K562 (cell line): ENCODE results near the gene GON4L. TPM values are rescaled to one million over a fixed set of nuclear protein-coding genes. Genes with fewer than 3 reads are reported as not detected.

Experiments
- CHD7 ChIP-seq: fragments of 200-600 bp; sonication (generic); IDR thresholded peaks from one replicate; pipeline ENCODE4 v1.6.1; 2012; ENCODE audit warnings: mild to moderate bottlenecking, low read depth, low read length, inconsistent platforms
- CTCF ChIP-seq, 3 experiments: IDR thresholded peaks in 2 of 3; conservative IDR thresholded peaks in 1 of 3; 2 replicates each; pipeline ENCODE4 v1.5.1; 2011 to 2012; ENCODE audit warnings: low read length in 3 of 3, mild to moderate bottlenecking in 3 of 3, control low read depth in 2 of 3, improper control_type of control experiment in 1 of 3, inconsistent platforms in 1 of 3, low read depth in 1 of 3, mixed read lengths in 1 of 3, moderate library complexity in 1 of 3; ENCODE audit not compliant: insufficient read depth in 2 of 3
- KLF13 ChIP-seq: fragments of 450-650 bp; IDR thresholded peaks from 2 replicates; pipeline ENCODE4 v1.6.1; 2016; ENCODE audit warnings: missing genetic modification characterization, low read depth, mild to moderate bottlenecking, missing compliant biosample characterization, moderate library complexity, borderline replicate concordance
- MTA1 ChIP-seq: fragments of 450-650 bp; IDR thresholded peaks from 2 replicates; pipeline ENCODE4 v1.6.1; 2017; ENCODE audit warnings: borderline replicate concordance
- MYBL2 ChIP-seq, 2 experiments: fragments of 450-650 bp in 1 of 2; sonication (generic) in 1 of 2; formaldehyde crosslinking in 1 of 2; IDR thresholded peaks; 2 replicates each; pipeline versions ENCODE4 v1.6.1 to v1.8.1; 2017 to 2022; ENCODE audit warnings: borderline replicate concordance in 1 of 2, inconsistent platforms in 1 of 2, low read depth in 1 of 2, mild to moderate bottlenecking in 1 of 2, missing genetic modification reagents in 1 of 2, moderate library complexity in 1 of 2
- POU5F1 ChIP-seq: fragments of 150-350 bp; IDR thresholded peaks from 2 replicates; pipeline ENCODE4 v1.6.1; 2014; ENCODE audit warnings: borderline replicate concordance, low read length, low read depth, mild to moderate bottlenecking; ENCODE audit not compliant: partially characterized antibody
- ZBTB17 ChIP-seq: fragments of 450-650 bp; formaldehyde crosslinking; IDR thresholded peaks from 2 replicates; pipeline ENCODE4 v1.4.0; 2020; ENCODE audit warnings: mild to moderate bottlenecking
- ZNF512 ChIP-seq: IDR thresholded peaks from 2 replicates; pipeline ENCODE4 v1.6.1; 2016; ENCODE audit warnings: missing genetic modification characterization, missing compliant biosample characterization
- ZNF584 ChIP-seq: fragments of 200-800 bp; sonication (Bioruptor generic); IDR thresholded peaks from 2 replicates; pipeline ENCODE4 v1.6.1; 2016; ENCODE audit warnings: low read depth, mild to moderate bottlenecking, missing genetic modification characterization, missing compliant biosample characterization
- ZNF76 ChIP-seq: fragments of 250-450 bp; sonication (Bioruptor Pico); IDR thresholded peaks from 2 replicates; pipeline ENCODE4 v1.4.0; 2020; ENCODE audit warnings: mild to moderate bottlenecking, moderate library complexity, borderline replicate concordance
- ZSCAN32 ChIP-seq: fragments of 450-650 bp; formaldehyde crosslinking; IDR thresholded peaks from 2 replicates; pipeline ENCODE4 v1.4.0; 2020; ENCODE audit warnings: mild to moderate bottlenecking, moderate library complexity
- polyA plus RNA-seq, 8 experiments: library from polyadenylated mRNA; depleted of rRNA in 4 of 8; stranded (reverse) in 5 of 8; unstranded in 3 of 8; fragments of >200 nt; fragmentation: Nextera tagmentation in 2 of 8; fragmentation: Illumina TruSeq in 1 of 8; extraction: Ambion mirVana in 2 of 8; extraction: Trizol in 1 of 8; gene quantifications; 2 replicates each; pipeline versions ENCODE4 v1.2.1 to v1.2.3, GENCODE V29; 2011 to 2014; ENCODE audit warnings: inconsistent platforms in 1 of 8, missing spikeins in 1 of 8
- total RNA-seq, 7 experiments: library from RNA; depleted of rRNA in 6 of 7; stranded (reverse); fragments of >200 nt in 6 of 7; fragmentation: Illumina TruSeq in 2 of 7; extraction: Trizol in 2 of 7; gene quantifications; 2 replicates each; pipeline versions ENCODE4 v1.2.1 to v1.2.3, GENCODE V29; 2011 to 2021; ENCODE audit warnings: low replicate concordance in 1 of 7

GON4L gene
- total and polyA plus RNA-seq, 9 of the 15 experiments (the other 6 are each of a cell fraction or from before 2014, with no cell fraction given) = 20.2 to 47.4 (median 33.6) TPM

- TF ChIP-seq CHD7 = no peak
- TF ChIP-seq ZSCAN32 (CRISPR knock-in tag) = no peak
- TF ChIP-seq ZNF584 (CRISPR knock-in tag) = no peak
- TF ChIP-seq POU5F1 = no peak
- no peak for TF ChIP-seq KLF13 (tag)
- 0 out of 2 replicates have a peak, but pooled peaks have one; percentile 22 for TF ChIP-seq MTA1
- no peak for TF ChIP-seq CTCF (IDR thresholded peaks at IDR 0.05 in 2 of 3, conservative IDR thresholded peaks at IDR 0.05 in 1 of 3; ENCODE audit: insufficient read depth in 2 of 3, low read depth in 1 of 3, low read length in 3 of 3)
- no peak for TF ChIP-seq ZNF76 (CRISPR knock-in tag)
- no peak for TF ChIP-seq MYBL2 (IDR thresholded peaks at IDR 0.05; ENCODE audit: low read depth)
- no peak for TF ChIP-seq MYBL2 (CRISPR knock-in tag; IDR thresholded peaks at IDR 0.05; ENCODE audit: borderline replicate concordance)
- no peak for TF ChIP-seq ZNF512 (tag)
- TF ChIP-seq ZBTB17 (CRISPR knock-in tag) = peak; percentile 73; the same call in 1 of the 2 replicates
Measured at GRCh38 chr1:155834296-155834926, 22.6 kb downstream of the GON4L start (continued).
